ENCODE data around the gene ALPP. TPM values are rescaled to one million over a fixed set of nuclear protein-coding genes. Genes with fewer than 3 reads are reported as not detected.
A peak's percentile ranks its signal among the peaks of the same experiment; 100 is the strongest.

Gene ALPP
- total RNA-seq, 1 experiment from 2014 or later = 0.20 TPM

DNA sequence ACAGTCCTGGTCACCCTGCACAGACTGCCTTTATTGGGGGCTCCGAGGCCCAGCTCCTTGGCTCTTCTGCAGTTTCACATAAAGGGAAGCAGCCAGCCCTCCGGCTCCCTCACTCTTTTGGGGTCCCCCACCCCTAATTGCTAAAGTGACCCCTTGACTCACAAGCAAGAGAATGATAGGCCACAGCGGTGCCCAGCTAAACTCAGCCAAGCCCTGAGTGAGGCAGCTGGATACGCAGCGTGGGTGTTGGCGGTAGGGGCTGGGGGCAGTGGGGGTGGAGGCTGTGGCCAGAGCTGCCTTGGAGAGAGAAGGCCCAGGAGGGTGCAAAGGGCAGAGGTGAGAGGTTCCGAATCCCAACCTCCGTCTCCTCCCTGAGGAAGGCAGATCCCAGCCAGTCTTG lies 25.5 kb upstream of the ALPP start:
- TF ChIP-seq OVOL2 (CRISPR knock-in tag; IDR thresholded peaks at IDR 0.05; ENCODE audit: borderline replicate concordance) (no peak), ZNF532 (CRISPR knock-in tag; IDR thresholded peaks at IDR 0.05; ENCODE audit: borderline replicate concordance) (no peak)
- TF ChIP-seq, protein P1, sequence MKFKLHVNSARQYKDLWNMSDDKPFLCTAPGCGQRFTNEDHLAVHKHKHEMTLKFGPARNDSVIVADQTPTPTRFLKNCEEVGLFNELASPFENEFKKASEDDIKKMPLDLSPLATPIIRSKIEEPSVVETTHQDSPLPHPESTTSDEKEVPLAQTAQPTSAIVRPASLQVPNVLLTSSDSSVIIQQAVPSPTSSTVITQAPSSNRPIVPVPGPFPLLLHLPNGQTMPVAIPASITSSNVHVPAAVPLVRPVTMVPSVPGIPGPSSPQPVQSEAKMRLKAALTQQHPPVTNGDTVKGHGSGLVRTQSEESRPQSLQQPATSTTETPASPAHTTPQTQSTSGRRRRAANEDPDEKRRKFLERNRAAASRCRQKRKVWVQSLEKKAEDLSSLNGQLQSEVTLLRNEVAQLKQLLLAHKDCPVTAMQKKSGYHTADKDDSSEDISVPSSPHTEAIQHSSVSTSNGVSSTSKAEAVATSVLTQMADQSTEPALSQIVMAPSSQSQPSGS (CRISPR knock-in tag; IDR thresholded peaks at IDR 0.05; ENCODE audit: borderline replicate concordance, low read depth) = no peak
- H3K36me3 Mint-ChIP-seq = peaks cover 17% of the 10 kb centered on the region
- CTCF ChIA-PET = interaction anchor here (0.6 to 1.8 kb wide), 6 partner anchors 11 to 428 kb away, joined by 3 to 21 read pairs (median 4); partner anchors contain the start of gene NPPC
- ATAC-seq (no peak), DNase-seq (ENCODE audit: low spot score) (peak; percentile 10)
- H3K4me1 Mint-ChIP-seq = no peaks in the 10 kb centered on the region
- POLR2A ChIA-PET = no interaction called here
- no peak overlapping the region for H3K4me3 Mint-ChIP-seq
- H3K27ac Mint-ChIP-seq = no peak overlapping the region
- H3K27me3 Mint-ChIP-seq (ENCODE audit: low read depth) = peaks cover 69% of the 10 kb centered on the region
- peaks cover 15% of the 10 kb centered on the region for H3K9me3 Mint-ChIP-seq

GRCh38 chr2:232353660-232354059 lies 24.9 kb upstream of the ALPP start:
- peaks cover 64% of the 10 kb centered on the region for H3K27me3 Mint-ChIP-seq (ENCODE audit: low read depth)
- peaks cover 15% of the 10 kb centered on the region for H3K9me3 Mint-ChIP-seq
- H3K27ac Mint-ChIP-seq = no peak overlapping the region
- TF ChIP-seq, protein P2, sequence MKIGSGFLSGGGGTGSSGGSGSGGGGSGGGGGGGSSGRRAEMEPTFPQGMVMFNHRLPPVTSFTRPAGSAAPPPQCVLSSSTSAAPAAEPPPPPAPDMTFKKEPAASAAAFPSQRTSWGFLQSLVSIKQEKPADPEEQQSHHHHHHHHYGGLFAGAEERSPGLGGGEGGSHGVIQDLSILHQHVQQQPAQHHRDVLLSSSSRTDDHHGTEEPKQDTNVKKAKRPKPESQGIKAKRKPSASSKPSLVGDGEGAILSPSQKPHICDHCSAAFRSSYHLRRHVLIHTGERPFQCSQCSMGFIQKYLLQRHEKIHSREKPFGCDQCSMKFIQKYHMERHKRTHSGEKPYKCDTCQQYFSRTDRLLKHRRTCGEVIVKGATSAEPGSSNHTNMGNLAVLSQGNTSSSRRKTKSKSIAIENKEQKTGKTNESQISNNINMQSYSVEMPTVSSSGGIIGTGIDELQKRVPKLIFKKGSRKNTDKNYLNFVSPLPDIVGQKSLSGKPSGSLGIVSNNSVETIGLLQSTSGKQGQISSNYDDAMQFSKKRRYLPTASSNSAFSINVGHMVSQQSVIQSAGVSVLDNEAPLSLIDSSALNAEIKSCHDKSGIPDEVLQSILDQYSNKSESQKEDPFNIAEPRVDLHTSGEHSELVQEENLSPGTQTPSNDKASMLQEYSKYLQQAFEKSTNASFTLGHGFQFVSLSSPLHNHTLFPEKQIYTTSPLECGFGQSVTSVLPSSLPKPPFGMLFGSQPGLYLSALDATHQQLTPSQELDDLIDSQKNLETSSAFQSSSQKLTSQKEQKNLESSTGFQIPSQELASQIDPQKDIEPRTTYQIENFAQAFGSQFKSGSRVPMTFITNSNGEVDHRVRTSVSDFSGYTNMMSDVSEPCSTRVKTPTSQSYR (CRISPR knock-in tag; IDR thresholded peaks at IDR 0.05) = no peak
- no peak for TF ChIP-seq ETV6 (CRISPR knock-in tag; IDR thresholded peaks at IDR 0.05)
- no peak for TF ChIP-seq NR2C2 (CRISPR knock-in tag; IDR thresholded peaks at IDR 0.05)
- TF ChIP-seq, protein P3, sequence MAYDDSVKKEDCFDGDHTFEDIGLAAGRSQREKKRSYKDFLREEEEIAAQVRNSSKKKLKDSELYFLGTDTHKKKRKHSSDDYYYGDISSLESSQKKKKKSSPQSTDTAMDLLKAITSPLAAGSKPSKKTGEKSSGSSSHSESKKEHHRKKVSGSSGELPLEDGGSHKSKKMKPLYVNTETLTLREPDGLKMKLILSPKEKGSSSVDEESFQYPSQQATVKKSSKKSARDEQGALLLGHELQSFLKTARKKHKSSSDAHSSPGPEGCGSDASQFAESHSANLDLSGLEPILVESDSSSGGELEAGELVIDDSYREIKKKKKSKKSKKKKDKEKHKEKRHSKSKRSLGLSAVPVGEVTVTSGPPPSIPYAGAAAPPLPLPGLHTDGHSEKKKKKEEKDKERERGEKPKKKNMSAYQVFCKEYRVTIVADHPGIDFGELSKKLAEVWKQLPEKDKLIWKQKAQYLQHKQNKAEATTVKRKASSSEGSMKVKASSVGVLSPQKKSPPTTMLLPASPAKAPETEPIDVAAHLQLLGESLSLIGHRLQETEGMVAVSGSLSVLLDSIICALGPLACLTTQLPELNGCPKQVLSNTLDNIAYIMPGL (CRISPR knock-in tag; IDR thresholded peaks at IDR 0.05) = no peak
- TF ChIP-seq, protein P4, sequence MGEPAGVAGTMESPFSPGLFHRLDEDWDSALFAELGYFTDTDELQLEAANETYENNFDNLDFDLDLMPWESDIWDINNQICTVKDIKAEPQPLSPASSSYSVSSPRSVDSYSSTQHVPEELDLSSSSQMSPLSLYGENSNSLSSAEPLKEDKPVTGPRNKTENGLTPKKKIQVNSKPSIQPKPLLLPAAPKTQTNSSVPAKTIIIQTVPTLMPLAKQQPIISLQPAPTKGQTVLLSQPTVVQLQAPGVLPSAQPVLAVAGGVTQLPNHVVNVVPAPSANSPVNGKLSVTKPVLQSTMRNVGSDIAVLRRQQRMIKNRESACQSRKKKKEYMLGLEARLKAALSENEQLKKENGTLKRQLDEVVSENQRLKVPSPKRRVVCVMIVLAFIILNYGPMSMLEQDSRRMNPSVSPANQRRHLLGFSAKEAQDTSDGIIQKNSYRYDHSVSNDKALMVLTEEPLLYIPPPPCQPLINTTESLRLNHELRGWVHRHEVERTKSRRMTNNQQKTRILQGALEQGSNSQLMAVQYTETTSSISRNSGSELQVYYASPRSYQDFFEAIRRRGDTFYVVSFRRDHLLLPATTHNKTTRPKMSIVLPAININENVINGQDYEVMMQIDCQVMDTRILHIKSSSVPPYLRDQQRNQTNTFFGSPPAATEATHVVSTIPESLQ (CRISPR knock-in tag; IDR thresholded peaks at IDR 0.05) = no peak
- no peak for TF ChIP-seq ZNF138 (CRISPR knock-in tag; conservative IDR thresholded peaks at IDR 0.05)
- no peak for TF ChIP-seq MXD4 (CRISPR knock-in tag; IDR thresholded peaks at IDR 0.05; ENCODE audit: borderline replicate concordance)
- TF ChIP-seq, protein P5, sequence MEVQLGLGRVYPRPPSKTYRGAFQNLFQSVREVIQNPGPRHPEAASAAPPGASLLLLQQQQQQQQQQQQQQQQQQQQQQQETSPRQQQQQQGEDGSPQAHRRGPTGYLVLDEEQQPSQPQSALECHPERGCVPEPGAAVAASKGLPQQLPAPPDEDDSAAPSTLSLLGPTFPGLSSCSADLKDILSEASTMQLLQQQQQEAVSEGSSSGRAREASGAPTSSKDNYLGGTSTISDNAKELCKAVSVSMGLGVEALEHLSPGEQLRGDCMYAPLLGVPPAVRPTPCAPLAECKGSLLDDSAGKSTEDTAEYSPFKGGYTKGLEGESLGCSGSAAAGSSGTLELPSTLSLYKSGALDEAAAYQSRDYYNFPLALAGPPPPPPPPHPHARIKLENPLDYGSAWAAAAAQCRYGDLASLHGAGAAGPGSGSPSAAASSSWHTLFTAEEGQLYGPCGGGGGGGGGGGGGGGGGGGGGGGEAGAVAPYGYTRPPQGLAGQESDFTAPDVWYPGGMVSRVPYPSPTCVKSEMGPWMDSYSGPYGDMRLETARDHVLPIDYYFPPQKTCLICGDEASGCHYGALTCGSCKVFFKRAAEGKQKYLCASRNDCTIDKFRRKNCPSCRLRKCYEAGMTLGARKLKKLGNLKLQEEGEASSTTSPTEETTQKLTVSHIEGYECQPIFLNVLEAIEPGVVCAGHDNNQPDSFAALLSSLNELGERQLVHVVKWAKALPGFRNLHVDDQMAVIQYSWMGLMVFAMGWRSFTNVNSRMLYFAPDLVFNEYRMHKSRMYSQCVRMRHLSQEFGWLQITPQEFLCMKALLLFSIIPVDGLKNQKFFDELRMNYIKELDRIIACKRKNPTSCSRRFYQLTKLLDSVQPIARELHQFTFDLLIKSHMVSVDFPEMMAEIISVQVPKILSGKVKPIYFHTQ (CRISPR knock-in tag; IDR thresholded peaks at IDR 0.05) = no peak
- ChIA-PET POLR2A (no interaction called here), CTCF (interaction anchor here (0.6 to 1.8 kb wide), 4 partner anchors 13 to 86 kb away, joined by 3 to 21 read pairs (median 4); no protein-coding TSS in a partner anchor)
- DNase-seq (ENCODE audit: low spot score) (no peak), ATAC-seq (no peak)
- H3K4me3 Mint-ChIP-seq = no peak overlapping the region
- peaks cover 17% of the 10 kb centered on the region for H3K36me3 Mint-ChIP-seq
- no peaks in the 10 kb centered on the region for H3K4me1 Mint-ChIP-seq
